Common myeloid progenitor, CD34-positive (primary cell): Measurements from ENCODE around the gene RANGAP1.
"Not testable (repeated sequence)": the region's sequence is repeated elsewhere in the genome, so short reads cannot be mapped to it uniquely, and the experiment has no call there.

Experiments
- CTCF ChIA-PET: fragments of 350-600 bp; sonication (Branson Sonifier 250); formaldehyde crosslinking; loops from one replicate; lab custom pipeline; 2021; ENCODE audit warnings: antibody characterized with exemption; lab: Charles Lee
- POLR2A ChIA-PET: fragments of 350-600 bp; sonication (Branson Sonifier 250); formaldehyde crosslinking; loops from one replicate; lab custom pipeline; 2021; ENCODE audit warnings: antibody characterized with exemption; lab: Charles Lee
- DNase-seq, 3 donors: peaks; one replicate each; pipeline versions ENCODE4 v3.0.0 to v3.0.0-alpha.2; 2013
- H3K27ac ChIP-seq, 2 experiments: 1 replicate in 1 of 2; 2 replicates in 1 of 2; pipeline ENCODE4 v1.7.0; 2013; ENCODE audit warnings: inconsistent platforms in 2 of 2, low read length in 2 of 2, mild to moderate bottlenecking in 2 of 2, low read depth in 1 of 2, moderate library complexity in 1 of 2; ENCODE audit not compliant: severe bottlenecking in 2 of 2, insufficient read depth in 1 of 2, poor library complexity in 1 of 2
- H3K27me3 ChIP-seq, 5 experiments: replicated peaks in 2 of 5; 1 replicate in 3 of 5; 2 replicates in 2 of 5; pipeline versions ENCODE4 v1.6.1 to v1.7.0; 2013; ENCODE audit warnings: low read length in 4 of 5, mild to moderate bottlenecking in 2 of 5, moderate library complexity in 2 of 5, inconsistent platforms in 1 of 5; ENCODE audit not compliant: insufficient read depth in 5 of 5, control insufficient read depth in 4 of 5
- H3K36me3 ChIP-seq, 4 experiments: 1 replicate in 2 of 4; 2 replicates in 2 of 4; pipeline versions ENCODE4 v1.6.1 to v1.7.0; 2013; ENCODE audit warnings: low read length in 3 of 4, control low read depth in 1 of 4, mild to moderate bottlenecking in 1 of 4; ENCODE audit not compliant: control insufficient read depth in 4 of 4, insufficient read depth in 4 of 4
- H3K4me1 ChIP-seq, 4 experiments: 1 replicate in 3 of 4; 2 replicates in 1 of 4; pipeline versions ENCODE4 v1.6.1 to v1.7.1; 2013; ENCODE audit warnings: low read length in 3 of 4, mild to moderate bottlenecking in 3 of 4, control low read depth in 1 of 4, inconsistent platforms in 1 of 4, moderate library complexity in 1 of 4; ENCODE audit not compliant: control insufficient read depth in 4 of 4, insufficient read depth in 4 of 4; ENCODE audit errors: control extremely low read depth in 1 of 4
- H3K4me3 ChIP-seq, 7 experiments: 1 replicate in 4 of 7; 2 replicates in 3 of 7; pipeline versions ENCODE4 v1.5.1 to v1.7.0; 2013; ENCODE audit warnings: mild to moderate bottlenecking in 7 of 7, low read length in 6 of 7, moderate library complexity in 6 of 7, inconsistent platforms in 2 of 7, low read depth in 2 of 7, control low read depth in 1 of 7; ENCODE audit not compliant: insufficient read depth in 4 of 7, control insufficient read depth in 1 of 7; ENCODE audit errors: extremely low read depth in 1 of 7
- H3K9me3 ChIP-seq, 5 experiments: 1 replicate in 4 of 5; 2 replicates in 1 of 5; pipeline versions ENCODE4 v1.6.1 to v1.7.1; 2013; ENCODE audit warnings: low read length in 4 of 5, mild to moderate bottlenecking in 2 of 5, inconsistent platforms in 1 of 5, low read depth in 1 of 5, moderate library complexity in 1 of 5; ENCODE audit not compliant: control insufficient read depth in 4 of 5, insufficient read depth in 2 of 5; ENCODE audit errors: control extremely low read depth in 1 of 5
- WGBS: methylation state at CpG from one replicate; pipeline ENCODE4 v1.1.5; 2013; ENCODE audit not compliant: insufficient coverage; 5-methylcytosine and 5-hydroxymethylcytosine counted together

RANGAP1 gene

DNA sequence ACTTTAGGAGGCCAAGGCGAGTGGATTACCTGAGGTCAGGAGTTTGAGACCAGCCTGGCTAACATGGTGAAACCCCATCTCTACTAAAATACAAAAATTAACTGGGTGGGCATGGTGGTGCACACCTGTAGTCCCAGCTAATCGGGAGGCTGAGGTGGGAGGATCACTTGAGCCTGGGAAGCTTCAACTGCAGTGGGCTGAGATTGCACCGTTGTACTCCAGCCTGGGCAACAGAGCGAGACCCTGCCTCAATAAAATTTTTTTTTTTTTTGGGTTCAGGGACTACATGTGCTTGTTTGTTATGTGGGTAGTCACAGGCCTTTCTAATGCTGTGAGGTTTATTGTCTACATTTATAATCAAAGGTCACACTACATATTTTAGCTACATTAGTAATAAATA is 26.2 kb downstream of the RANGAP1 start:
- CTCF ChIA-PET, result interaction anchor here (1.1 kb wide), 1 partner anchor 62 kb away, joined by 4 read pairs; no protein-coding TSS in a partner anchor
- DNase-seq, H3K27me3 ChIP-seq, H3K27ac ChIP-seq, H3K9me3 ChIP-seq, H3K4me1 ChIP-seq, POLR2A ChIA-PET, H3K4me3 ChIP-seq: not testable (repeated sequence)
- 93% methylated on average over 3 of the region's 4 CpGs for WGBS
- peaks cover 22 to 91% (median 79%) of the 10 kb centered on the region in 4 experiments for H3K36me3 ChIP-seq

DNA sequence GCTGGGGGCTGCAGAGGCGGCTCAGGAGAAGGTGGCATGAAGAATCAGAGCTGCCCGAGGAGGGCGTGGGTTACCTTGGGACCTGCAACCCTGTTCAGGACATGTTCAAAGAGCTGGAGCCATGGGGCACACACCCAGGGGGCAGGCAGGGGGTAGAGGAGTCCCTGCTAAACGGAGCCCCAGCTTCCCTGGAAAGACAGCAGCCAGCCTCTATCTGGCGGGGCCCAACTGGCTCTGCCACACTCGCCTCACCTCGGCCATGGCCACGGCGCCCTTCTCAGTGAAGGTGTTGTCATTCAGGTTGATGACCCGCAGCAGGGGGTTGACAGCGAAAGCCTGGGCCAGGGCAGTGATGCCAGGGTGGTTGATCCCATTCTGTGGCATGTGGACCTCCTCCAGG is 28.3 kb downstream of the RANGAP1 start:
- DNase-seq, result no peak
- CTCF ChIA-PET, result interaction anchor here (1.6 kb wide), 1 partner anchor 20 kb away, joined by 5 read pairs; no protein-coding TSS in a partner anchor
- WGBS, result 97% methylated on average over 7 of the region's 11 CpGs
- H3K27me3 ChIP-seq, result no peaks in the 10 kb centered on the region
- H3K4me3 ChIP-seq, result no peak overlapping the region
- H3K36me3 ChIP-seq, result peaks cover 15 to 89% (median 78%) of the 10 kb centered on the region in 4 experiments
- no peak overlapping the region for H3K27ac ChIP-seq
- POLR2A ChIA-PET, result no interaction called here
- H3K4me1 ChIP-seq, result no peaks in the 10 kb centered on the region
- no peaks in the 10 kb centered on the region for H3K9me3 ChIP-seq

DNA sequence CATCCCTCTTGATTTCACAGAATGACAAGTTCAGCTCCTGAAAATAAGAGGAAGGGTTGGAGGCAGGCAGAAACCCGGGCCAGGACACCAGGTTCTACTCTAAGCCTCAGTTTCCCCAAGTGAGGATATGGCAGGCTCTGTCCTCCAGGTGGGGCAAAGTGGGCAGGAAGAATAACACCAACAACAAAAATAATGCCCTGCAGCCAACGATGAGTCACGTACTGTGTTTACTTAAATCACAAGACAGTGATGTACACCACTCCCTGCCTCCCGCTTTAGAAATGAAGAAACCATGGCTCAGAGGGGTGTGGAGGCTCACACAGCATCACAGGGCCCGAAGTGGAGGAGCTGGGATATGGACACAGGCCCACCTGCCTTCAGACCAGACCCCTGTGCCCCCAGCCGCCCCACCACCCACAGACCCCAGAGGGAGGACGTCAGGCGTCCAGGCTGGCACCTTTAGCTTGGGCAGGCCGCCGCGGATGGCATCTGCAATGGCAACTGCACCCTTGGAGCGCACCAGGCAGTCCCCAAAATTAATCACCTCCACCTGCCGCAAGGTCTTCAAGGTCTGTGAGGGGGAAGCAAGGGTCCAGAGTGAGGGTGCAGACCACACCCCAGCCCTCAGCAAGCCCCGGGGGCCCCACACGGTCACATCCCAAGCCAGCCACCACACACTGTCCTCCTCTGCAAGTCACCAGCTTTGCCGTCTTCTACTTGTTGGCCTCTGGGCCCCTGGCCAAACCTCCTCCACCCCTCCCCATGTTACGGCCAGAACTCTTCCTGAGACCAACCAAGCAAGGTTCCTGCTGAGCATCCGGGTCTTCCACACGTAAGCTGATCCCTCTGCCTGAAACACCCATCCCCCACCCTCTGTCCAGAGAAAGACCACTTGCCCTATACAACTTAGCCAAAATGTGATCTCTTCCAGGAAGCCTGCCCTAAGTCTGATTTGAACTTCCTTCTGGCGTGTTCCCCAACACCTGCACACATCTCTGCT is 29.4 kb downstream of the RANGAP1 start:
- POLR2A ChIA-PET, result no interaction called here
- DNase-seq, result no peak
- Histone ChIP-seq H3K4me3 (no peak overlapping the region), H3K4me1 (no peaks in the 10 kb centered on the region), H3K36me3 (peaks cover 10 to 86% (median 74%) of the 10 kb centered on the region in 4 experiments), H3K27ac (no peak overlapping the region), H3K9me3 (no peaks in the 10 kb centered on the region), H3K27me3 (no peaks in the 10 kb centered on the region)
- WGBS, result 96% methylated on average over 13 of the region's 20 CpGs
- CTCF ChIA-PET, result interaction anchor here (1.1 to 1.6 kb wide), 2 partner anchors 19 to 334 kb away, joined by 3 to 5 read pairs; no protein-coding TSS in a partner anchor

DNA sequence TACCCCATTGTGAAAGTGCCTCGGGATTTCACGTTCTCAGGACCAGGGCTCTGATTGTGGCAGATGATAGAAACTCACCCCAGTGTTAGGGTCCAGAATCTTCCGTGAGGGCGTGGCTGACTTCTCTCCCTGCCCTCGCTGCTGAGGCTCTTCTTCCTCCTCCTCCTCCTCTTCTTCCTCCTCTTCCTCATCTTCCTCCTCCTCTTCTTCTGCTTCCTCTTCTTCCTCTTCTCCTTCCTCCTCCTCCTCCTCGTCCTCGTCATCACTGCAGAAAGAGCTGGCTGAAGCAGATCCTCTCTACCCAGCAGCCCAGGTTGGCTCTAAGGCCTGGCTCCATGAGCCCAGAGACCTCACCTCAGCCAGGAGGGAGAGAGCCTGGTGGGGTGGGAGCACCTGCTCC is 31.8 kb downstream of the RANGAP1 start:
- Histone ChIP-seq H3K27me3 (no peaks in the 10 kb centered on the region), H3K27ac (no peak overlapping the region), H3K36me3 (peaks cover 21 to 88% (median 75%) of the 10 kb centered on the region in 4 experiments), H3K9me3 (no peaks in the 10 kb centered on the region), H3K4me1 (no peaks in the 10 kb centered on the region), H3K4me3 (no peak overlapping the region)
- ChIA-PET CTCF (interaction anchor here (1.2 to 1.7 kb wide), 3 partner anchors 9 to 37 kb away, joined by 3 to 5 read pairs (median 4); no protein-coding TSS in a partner anchor), POLR2A (no interaction called here)
- 100% methylated on average over 7 of the region's 7 CpGs for WGBS
- DNase-seq, result no peak

DNA sequence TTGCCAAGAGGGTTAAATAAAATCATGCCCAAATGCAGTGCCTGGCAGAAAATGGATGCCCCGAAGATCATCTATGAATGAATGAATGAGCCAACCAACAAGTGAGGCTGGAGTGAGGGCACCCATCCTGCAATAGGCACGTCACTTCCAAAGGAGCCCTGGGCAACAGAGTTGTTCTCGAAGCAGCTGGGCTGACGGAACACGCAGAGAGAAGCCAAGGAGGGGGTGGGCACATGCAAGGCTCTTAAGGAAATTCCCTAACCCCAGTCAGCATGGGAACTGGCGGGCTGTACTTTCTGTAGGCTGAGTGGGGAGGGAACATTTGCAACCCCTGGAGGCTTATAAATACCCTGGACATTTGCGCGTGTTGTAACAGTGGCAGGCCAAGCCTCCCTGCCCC is 33.6 kb downstream of the RANGAP1 start:
- CTCF ChIA-PET, result no interaction called here
- POLR2A ChIA-PET, result interaction anchor here (0.6 kb wide), 1 partner anchor 116 kb away, joined by 3 read pairs; no protein-coding TSS in a partner anchor
- H3K4me3 ChIP-seq, result no peak overlapping the region
- H3K9me3 ChIP-seq, result no peaks in the 10 kb centered on the region
- no peak for DNase-seq
- H3K27me3 ChIP-seq, result no peaks in the 10 kb centered on the region
- 95% methylated on average over 8 of the region's 8 CpGs for WGBS
- no peaks in the 10 kb centered on the region for H3K4me1 ChIP-seq
- H3K36me3 ChIP-seq, result peaks cover 25 to 89% (median 73%) of the 10 kb centered on the region in 4 experiments
- H3K27ac ChIP-seq, result no peak overlapping the region

DNA sequence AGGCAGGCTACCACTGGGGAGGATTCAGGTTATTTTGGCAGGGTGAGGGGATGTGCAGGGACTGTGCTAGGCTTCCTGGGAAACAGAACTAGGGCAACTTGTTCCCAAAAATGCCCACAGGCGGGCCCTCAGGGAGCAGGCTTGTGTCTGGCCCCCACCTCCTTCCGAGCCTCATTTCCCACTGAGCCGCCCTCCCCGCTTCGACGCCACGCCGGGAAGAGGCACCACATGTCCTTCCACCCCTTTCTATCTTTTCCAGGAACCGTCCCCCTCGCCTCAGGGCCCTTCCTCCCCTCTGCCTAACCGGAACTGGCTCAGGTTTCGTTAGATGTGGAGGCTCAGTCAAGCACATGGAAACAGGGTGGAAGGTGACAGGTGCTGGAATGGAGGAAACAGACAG is 35.9 kb downstream of the RANGAP1 start:
- POLR2A ChIA-PET, result no interaction called here
- Histone ChIP-seq H3K36me3 (peaks cover 23 to 88% (median 68%) of the 10 kb centered on the region in 4 experiments), H3K27me3 (no peaks in the 10 kb centered on the region), H3K4me3 (no peak overlapping the region), H3K27ac (no peak overlapping the region), H3K9me3 (no peaks in the 10 kb centered on the region), H3K4me1 (no peaks in the 10 kb centered on the region)
- 97% methylated on average over 10 of the region's 12 CpGs for WGBS
- CTCF ChIA-PET, result no interaction called here
- no peak for DNase-seq

DNA sequence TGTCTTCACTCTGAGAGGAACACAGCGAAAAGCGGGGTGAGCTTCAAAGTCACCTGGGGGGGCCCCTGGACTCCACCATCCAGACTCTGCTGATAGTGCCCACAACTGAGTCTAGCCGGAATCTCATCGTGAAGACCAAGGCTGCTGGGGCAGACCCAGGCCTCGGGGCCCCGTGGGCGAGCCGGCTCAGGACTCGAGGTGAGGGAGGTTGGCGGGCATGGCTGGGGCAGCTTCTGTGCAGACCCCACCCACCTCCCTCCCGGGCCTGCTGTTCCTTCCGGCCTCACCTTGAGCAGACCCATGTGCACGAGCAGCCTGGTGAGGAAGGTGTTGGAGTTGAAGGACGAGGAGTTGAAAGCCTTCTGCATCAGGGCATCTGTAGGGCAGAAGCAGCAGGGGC is 36.5 kb downstream of the RANGAP1 start:
- Histone ChIP-seq H3K36me3 (peaks cover 23 to 87% (median 68%) of the 10 kb centered on the region in 4 experiments), H3K27me3 (no peaks in the 10 kb centered on the region), H3K9me3 (no peaks in the 10 kb centered on the region), H3K27ac (no peak overlapping the region), H3K4me1 (no peaks in the 10 kb centered on the region), H3K4me3 (no peak overlapping the region)
- 98% methylated on average over 12 of the region's 14 CpGs for WGBS
- ChIA-PET CTCF (interaction anchor here (0.8 kb wide), 1 partner anchor 12 kb away, joined by 3 read pairs; no protein-coding TSS in a partner anchor), POLR2A (no interaction called here)
- DNase-seq, result no peak
